Measurements from ENCODE around the gene NFRKB. TPM values are rescaled to one million over a fixed set of nuclear protein-coding genes. Genes with fewer than 3 reads are reported as not detected.

Gene NFRKB
- total and polyA plus RNA-seq, 2 donors from 2014 or later = 7.0 to 25.2 TPM

DNA sequence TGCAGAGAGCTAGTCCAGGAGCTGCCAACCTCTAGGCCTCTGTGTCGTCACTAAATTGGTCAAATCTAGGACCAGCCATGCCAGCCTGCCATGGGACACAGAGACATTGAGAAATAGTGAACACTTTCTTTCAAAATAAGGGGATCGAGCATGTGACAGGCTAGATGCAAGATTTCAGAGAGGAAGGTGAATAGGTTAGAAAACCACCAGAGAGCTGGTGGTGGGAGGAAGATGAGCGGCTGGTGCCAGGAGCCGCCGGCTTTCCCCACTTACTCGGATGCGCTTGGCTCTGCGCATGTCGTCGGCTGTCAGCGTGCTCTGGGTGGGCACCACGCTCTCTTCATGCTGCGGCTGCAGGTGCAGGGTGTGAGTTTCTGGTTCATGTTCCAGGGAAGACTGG, 35.4 kb upstream of the NFRKB start:
- FAIRE-seq = no peak
- no peak overlapping the region for H3K27ac ChIP-seq (ENCODE audit: low read depth in 2 of 2, low read length in 2 of 2)
- TF ChIP-seq, protein P1, sequence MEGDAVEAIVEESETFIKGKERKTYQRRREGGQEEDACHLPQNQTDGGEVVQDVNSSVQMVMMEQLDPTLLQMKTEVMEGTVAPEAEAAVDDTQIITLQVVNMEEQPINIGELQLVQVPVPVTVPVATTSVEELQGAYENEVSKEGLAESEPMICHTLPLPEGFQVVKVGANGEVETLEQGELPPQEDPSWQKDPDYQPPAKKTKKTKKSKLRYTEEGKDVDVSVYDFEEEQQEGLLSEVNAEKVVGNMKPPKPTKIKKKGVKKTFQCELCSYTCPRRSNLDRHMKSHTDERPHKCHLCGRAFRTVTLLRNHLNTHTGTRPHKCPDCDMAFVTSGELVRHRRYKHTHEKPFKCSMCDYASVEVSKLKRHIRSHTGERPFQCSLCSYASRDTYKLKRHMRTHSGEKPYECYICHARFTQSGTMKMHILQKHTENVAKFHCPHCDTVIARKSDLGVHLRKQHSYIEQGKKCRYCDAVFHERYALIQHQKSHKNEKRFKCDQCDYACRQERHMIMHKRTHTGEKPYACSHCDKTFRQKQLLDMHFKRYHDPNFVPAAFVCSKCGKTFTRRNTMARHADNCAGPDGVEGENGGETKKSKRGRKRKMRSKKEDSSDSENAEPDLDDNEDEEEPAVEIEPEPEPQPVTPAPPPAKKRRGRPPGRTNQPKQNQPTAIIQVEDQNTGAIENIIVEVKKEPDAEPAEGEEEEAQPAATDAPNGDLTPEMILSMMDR (IDR thresholded peaks at IDR 0.05; ENCODE audit: borderline replicate concordance, extremely low read depth, insufficient read depth) = no peak

DNA sequence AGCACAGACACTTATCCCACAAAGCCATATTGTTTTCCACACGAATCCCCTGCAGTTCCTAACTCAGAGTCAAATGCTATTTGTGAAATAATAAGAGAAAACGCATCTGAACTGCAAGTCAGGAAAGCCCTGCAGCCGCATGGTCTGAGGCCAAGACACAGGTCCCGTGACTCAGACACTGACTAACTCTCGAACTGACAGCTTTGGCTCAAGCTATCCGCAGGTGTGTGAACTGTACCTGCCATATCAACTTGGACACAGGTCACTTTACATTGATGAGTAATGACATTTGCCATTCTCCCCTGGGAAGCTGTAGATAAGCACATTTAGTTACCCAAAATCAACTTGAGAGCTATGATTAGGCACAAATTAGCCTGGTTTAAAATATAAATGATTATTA, 34.9 kb upstream of the NFRKB start:
- Histone ChIP-seq H3K9ac (ENCODE audit: low read length in 3 of 3) (no peak overlapping the region), H3K4me3 (ENCODE audit: low read length in 3 of 3) (no peak overlapping the region), H3K27ac (ENCODE audit: low read depth in 2 of 2, low read length in 2 of 2) (no peak overlapping the region), H3K9me3 (ENCODE audit: control insufficient read depth in 2 of 3, insufficient read depth in 1 of 3, low read length in 3 of 3) (no peaks in the 10 kb centered on the region), H3K27me3 (ENCODE audit: control insufficient read depth, insufficient read depth, low read length) (no peaks in the 10 kb centered on the region), H3K4me1 (ENCODE audit: control insufficient read depth in 2 of 3, insufficient read depth in 2 of 3, low read depth in 1 of 3, low read length in 3 of 3) (no peaks in the 10 kb centered on the region), H3K36me3 (ENCODE audit: control insufficient read depth in 2 of 3, insufficient read depth in 3 of 3, low read length in 3 of 3) (peaks cover 0 to 4% (median 0%) of the 10 kb centered on the region in 3 donors)
- intact Hi-C loops (cut with DNase I) = no loop called here
- DNase-seq (no peak), FAIRE-seq (no peak)
- TF ChIP-seq, protein P1 (IDR thresholded peaks at IDR 0.05; ENCODE audit: borderline replicate concordance, extremely low read depth, insufficient read depth) = no peak

More for the DNA sequence above, 35.4 kb upstream of the NFRKB start:
- peaks cover 0 to 4% (median 0%) of the 10 kb centered on the region in 3 donors for H3K36me3 ChIP-seq (ENCODE audit: control insufficient read depth in 2 of 3, insufficient read depth in 3 of 3, low read length in 3 of 3)
- no peak for DNase-seq
- intact Hi-C loops (cut with DNase I) = no loop called here
- no peaks in the 10 kb centered on the region for H3K4me1 ChIP-seq (ENCODE audit: control insufficient read depth in 2 of 3, insufficient read depth in 2 of 3, low read depth in 1 of 3, low read length in 3 of 3)
- no peak overlapping the region for H3K4me3 ChIP-seq (ENCODE audit: low read length in 3 of 3)
- H3K9ac ChIP-seq (ENCODE audit: low read length in 3 of 3) = no peak overlapping the region
- no peaks in the 10 kb centered on the region for H3K9me3 ChIP-seq (ENCODE audit: control insufficient read depth in 2 of 3, insufficient read depth in 1 of 3, low read length in 3 of 3)
- no peaks in the 10 kb centered on the region for H3K27me3 ChIP-seq (ENCODE audit: control insufficient read depth, insufficient read depth, low read length)

DNA sequence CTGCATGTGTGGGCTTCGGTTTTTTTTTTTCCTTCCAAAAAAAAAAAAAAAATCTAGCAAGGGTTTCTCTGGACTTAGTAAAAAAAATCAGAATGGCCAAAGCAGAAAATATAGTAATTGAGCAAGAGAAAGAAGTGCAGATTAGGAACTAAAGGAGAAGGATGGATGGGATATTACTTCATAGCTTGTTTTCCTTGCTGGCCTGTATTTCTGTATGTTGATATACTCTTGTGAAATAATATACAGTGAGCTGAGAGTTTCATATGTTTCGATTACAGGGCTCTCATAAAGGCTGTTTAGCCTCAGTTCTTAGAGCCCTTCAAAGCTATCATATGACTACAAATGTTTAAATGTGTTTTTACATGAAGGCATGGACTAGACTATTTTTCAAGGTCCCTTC, 34.3 kb upstream of the NFRKB start:
- DNase-seq = no peak
- no peaks in the 10 kb centered on the region for H3K9me3 ChIP-seq (ENCODE audit: control insufficient read depth in 2 of 3, insufficient read depth in 1 of 3, low read length in 3 of 3)
- H3K27ac ChIP-seq (ENCODE audit: low read depth in 2 of 2, low read length in 2 of 2) = no peak overlapping the region
- TF ChIP-seq, protein P1 (IDR thresholded peaks at IDR 0.05; ENCODE audit: borderline replicate concordance, extremely low read depth, insufficient read depth) = no peak
- FAIRE-seq = no peak
- intact Hi-C loops (cut with DNase I) = no loop called here
- no peak overlapping the region for H3K9ac ChIP-seq (ENCODE audit: low read length in 3 of 3)
- no peak overlapping the region for H3K4me3 ChIP-seq (ENCODE audit: low read length in 3 of 3)
- peaks cover 0 to 6% (median 0%) of the 10 kb centered on the region in 3 donors for H3K36me3 ChIP-seq (ENCODE audit: control insufficient read depth in 2 of 3, insufficient read depth in 3 of 3, low read length in 3 of 3)
- no peaks in the 10 kb centered on the region for H3K27me3 ChIP-seq (ENCODE audit: control insufficient read depth, insufficient read depth, low read length)
- H3K4me1 ChIP-seq (ENCODE audit: control insufficient read depth in 2 of 3, insufficient read depth in 2 of 3, low read depth in 1 of 3, low read length in 3 of 3) = no peaks in the 10 kb centered on the region

All from kidney (tissue), 14 donors.